Measurements from ENCODE around the gene NFATC2. TPM values are rescaled to one million over a fixed set of nuclear protein-coding genes. Genes with fewer than 3 reads are reported as not detected.

NFATC2 gene
- total RNA-seq, 2 donors from 2014 or later, result 29.4 to 41.1 TPM

DNA sequence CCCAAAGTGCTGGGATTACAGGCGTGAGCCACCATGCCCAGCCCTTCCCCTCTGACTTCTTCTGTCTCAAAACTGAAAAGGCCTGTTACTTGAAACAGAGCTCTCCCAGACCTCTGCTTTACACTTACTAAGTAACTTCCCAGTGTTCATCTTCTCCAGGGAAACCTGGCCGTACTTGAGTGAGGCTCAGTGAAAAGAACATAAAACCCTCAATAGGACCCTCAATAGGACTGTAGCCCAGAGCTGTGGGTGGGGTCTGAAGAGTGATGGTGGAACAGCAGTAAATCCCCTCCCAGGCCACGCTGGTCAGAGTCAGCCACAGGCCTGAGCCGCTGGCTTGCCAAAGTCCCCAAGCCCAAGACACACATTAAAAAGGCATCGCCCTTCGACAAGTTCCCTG is 145.4 kb downstream of the NFATC2 start:
- H3K36me3 Mint-ChIP-seq (ENCODE audit: low read depth), result peaks cover 80% of the 10 kb centered on the region
- H3K27ac Mint-ChIP-seq, result no peak overlapping the region
- H3K4me1 Mint-ChIP-seq, result peaks cover 46% of the 10 kb centered on the region
- H3K4me3 Mint-ChIP-seq, result no peak overlapping the region
- H3K27me3 Mint-ChIP-seq, result no peaks in the 10 kb centered on the region
- H3K9me3 Mint-ChIP-seq, result no peaks in the 10 kb centered on the region
- ATAC-seq (replicated peaks), result no peak

DNA sequence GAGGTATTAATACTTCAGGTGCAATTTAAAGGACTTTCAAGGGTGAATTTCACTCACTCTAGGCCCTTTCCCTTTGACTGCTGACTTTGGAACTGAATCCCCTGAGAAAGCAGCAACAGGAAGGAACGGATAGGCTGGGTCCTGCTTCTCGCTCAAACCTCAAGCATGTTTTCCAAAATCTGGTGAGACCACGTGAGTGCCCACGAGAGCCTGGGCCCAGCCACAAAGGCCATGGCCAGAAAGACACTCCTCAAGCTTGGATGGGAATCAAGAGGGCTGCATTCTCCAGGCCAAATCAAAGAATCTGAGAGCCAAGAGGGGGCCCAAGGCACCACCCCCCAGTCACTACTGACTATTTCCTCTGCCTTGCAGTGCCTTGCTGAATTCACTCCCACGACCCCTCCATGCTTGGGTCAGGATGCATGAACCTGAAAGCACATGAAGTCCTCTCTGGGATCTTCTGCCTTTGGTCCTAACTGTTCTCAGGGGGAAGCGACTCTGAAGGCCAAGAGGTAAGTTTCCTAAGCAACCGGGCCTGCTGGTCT is 146.1 kb downstream of the NFATC2 start:
- Mint-ChIP-seq H3K36me3 (ENCODE audit: low read depth) (peaks cover 86% of the 10 kb centered on the region), H3K27me3 (no peaks in the 10 kb centered on the region), H3K4me3 (no peak overlapping the region), H3K4me1 (peaks cover 38% of the 10 kb centered on the region), H3K9me3 (no peaks in the 10 kb centered on the region), H3K27ac (no peak overlapping the region)
- no peak for ATAC-seq (replicated peaks)

- Mint-ChIP-seq H3K4me1 (peaks cover 28% of the 10 kb centered on the region), H3K9me3 (no peaks in the 10 kb centered on the region), H3K27ac (peak overlapping the region; percentile 48), H3K27me3 (no peaks in the 10 kb centered on the region), H3K36me3 (ENCODE audit: low read depth) (peaks cover 86% of the 10 kb centered on the region), H3K4me3 (no peak overlapping the region)
- no peak for ATAC-seq (replicated peaks)
Measured at GRCh38 chr20:51394706-51395105, 147.8 kb downstream of the NFATC2 start.

GRCh38 chr20:51393571-51393970 is 148.9 kb downstream of the NFATC2 start:
- peaks cover 86% of the 10 kb centered on the region for H3K36me3 Mint-ChIP-seq (ENCODE audit: low read depth)
- no peak for ATAC-seq (replicated peaks)
- H3K4me1 Mint-ChIP-seq, result peaks cover 24% of the 10 kb centered on the region
- no peaks in the 10 kb centered on the region for H3K9me3 Mint-ChIP-seq
- no peak overlapping the region for H3K27ac Mint-ChIP-seq
- no peak overlapping the region for H3K4me3 Mint-ChIP-seq
- H3K27me3 Mint-ChIP-seq, result no peaks in the 10 kb centered on the region

DNA sequence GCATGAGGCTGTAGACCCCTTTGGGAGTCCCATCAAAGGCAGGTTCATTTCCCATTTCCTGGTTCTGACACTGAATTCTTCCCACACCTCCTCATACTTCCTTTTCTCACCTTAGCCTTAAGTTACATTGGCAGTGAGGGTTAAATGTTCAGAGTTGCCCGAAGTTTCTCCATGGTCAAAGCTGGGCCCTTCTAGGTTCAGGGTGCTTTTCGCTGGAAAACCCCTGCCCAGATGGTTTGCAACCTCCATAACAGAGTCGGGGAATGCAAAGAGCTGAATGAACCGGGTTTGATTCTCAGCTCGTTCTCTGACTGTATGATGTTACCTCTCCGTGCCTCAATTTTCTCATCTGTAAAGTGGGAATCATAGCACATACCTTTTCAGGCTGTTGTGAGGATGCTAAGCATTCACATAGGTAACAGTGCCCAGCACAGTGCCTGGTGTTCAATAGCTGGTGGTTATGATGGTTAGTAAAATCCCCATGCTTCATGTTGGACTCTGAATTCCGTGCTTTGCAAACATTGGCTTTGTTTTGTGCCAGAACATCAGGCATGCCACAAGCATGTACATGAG is 149.8 kb downstream of the NFATC2 start:
- Mint-ChIP-seq H3K27ac (no peak overlapping the region), H3K4me1 (peaks cover 29% of the 10 kb centered on the region), H3K9me3 (no peaks in the 10 kb centered on the region), H3K4me3 (no peak overlapping the region), H3K36me3 (ENCODE audit: low read depth) (peaks cover 86% of the 10 kb centered on the region), H3K27me3 (no peaks in the 10 kb centered on the region)
- ATAC-seq (replicated peaks), result no peak

- ATAC-seq (replicated peaks), result no peak
- Mint-ChIP-seq H3K27ac (no peak overlapping the region), H3K27me3 (no peaks in the 10 kb centered on the region), H3K36me3 (ENCODE audit: low read depth) (peaks cover 86% of the 10 kb centered on the region), H3K4me1 (peaks cover 29% of the 10 kb centered on the region), H3K4me3 (no peak overlapping the region), H3K9me3 (no peaks in the 10 kb centered on the region)
Measured at GRCh38 chr20:51391926-51392325, 150.6 kb downstream of the NFATC2 start.

DNA sequence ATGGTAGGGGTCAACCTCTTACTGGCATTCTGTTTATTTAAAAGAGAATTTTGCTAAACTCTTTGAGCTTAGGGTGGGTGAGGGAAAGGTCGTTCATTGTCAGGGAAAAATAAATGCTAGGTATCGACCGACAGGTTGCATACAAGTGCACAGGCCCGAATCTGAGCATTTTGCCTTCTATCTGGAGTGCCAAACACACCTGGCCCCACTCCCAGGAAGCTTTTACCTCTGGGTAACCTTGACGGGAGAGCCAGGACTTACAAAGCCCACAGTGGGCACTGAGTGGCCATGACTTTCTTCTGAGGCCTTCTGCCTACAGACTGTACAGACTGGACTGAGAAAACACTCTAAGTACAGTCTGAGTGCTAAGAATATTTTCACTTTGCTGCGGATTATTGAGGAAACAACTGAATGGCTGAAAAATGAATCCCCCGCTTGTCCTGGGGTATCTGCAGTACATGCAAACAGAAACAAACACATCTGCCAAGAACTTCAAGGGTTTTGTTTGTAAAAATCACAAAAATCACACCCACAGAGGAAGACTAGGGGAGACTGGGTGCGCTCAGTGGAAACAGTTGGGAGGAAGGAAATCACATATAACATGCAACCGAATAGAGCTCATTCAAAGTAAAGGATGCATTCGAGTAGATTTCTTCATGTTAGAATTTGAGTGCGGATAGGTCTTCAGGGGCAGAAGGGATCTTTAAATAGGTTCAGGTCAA is 152.8 kb downstream of the NFATC2 start:
- Mint-ChIP-seq H3K4me3 (no peak overlapping the region), H3K36me3 (ENCODE audit: low read depth) (peaks cover 92% of the 10 kb centered on the region), H3K4me1 (peaks cover 38% of the 10 kb centered on the region), H3K27ac (no peak overlapping the region), H3K9me3 (no peaks in the 10 kb centered on the region), H3K27me3 (no peaks in the 10 kb centered on the region)
- ATAC-seq (replicated peaks), result no peak

DNA sequence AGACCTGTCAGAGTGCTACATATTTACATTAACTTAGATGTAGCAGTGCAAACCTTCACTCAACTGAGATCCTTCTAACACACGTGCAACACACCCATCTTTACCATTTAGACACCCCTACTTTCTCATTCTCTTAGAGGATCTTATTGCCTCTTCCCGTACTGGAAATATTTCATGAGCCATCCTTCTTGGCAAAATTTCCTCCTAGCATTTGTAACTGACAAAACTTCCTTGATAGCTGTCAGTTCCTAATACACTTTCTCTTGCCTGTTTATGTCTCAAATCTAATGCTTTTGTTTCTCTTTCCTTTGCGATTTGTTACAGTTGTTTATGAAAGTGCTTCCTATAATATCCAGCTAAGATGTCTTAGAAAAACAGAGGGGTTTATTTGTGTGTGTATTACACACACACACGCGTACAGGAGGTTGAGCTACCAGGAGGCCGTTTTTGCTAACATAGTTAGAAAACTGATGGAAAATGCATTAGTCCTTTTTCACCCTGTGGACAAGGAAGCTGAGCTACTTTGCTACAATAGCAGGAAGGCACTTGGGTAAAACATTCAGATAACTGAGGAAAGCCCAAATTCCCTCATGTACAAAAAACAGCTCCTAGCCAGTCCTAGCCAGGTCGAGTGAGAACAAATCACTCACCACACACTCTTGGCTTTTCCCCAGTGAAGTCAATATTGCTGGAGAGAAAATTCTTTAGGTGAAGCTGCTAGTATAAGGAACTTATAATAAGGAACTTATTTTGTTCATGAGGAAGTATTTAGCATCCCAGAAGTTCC is 153.6 kb downstream of the NFATC2 start:
- Mint-ChIP-seq H3K27ac (peak overlapping the region; percentile 18), H3K4me3 (peak overlapping the region; percentile 56), H3K4me1 (peaks cover 36% of the 10 kb centered on the region), H3K36me3 (ENCODE audit: low read depth) (peaks cover 89% of the 10 kb centered on the region), H3K27me3 (no peaks in the 10 kb centered on the region), H3K9me3 (no peaks in the 10 kb centered on the region)
- ATAC-seq (replicated peaks), result no peak

DNA sequence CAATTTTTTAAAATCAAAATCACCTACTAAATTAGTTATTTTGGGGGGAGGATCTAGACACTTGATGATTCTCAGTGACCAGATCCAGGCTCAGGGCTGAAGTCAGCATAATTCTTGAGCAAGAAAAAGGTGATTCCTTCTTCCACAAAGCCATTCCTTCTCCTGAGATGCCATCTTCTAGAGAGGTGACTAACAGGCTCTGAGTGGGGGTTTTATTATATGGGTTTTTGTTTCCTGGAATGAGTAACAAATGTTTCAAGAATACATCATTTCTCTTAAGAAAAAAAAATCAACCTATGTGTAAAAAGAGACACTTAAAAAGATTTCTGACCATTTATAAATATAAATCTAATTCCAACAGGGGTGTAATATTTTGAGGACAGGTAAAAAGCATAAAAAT is 154.3 kb downstream of the NFATC2 start:
- Mint-ChIP-seq H3K9me3 (no peaks in the 10 kb centered on the region), H3K36me3 (ENCODE audit: low read depth) (peaks cover 92% of the 10 kb centered on the region), H3K27ac (peak overlapping the region; percentile 18), H3K4me3 (peak overlapping the region; percentile 56), H3K4me1 (peaks cover 42% of the 10 kb centered on the region), H3K27me3 (no peaks in the 10 kb centered on the region)
- peak; percentile 55 for ATAC-seq (replicated peaks)

DNA sequence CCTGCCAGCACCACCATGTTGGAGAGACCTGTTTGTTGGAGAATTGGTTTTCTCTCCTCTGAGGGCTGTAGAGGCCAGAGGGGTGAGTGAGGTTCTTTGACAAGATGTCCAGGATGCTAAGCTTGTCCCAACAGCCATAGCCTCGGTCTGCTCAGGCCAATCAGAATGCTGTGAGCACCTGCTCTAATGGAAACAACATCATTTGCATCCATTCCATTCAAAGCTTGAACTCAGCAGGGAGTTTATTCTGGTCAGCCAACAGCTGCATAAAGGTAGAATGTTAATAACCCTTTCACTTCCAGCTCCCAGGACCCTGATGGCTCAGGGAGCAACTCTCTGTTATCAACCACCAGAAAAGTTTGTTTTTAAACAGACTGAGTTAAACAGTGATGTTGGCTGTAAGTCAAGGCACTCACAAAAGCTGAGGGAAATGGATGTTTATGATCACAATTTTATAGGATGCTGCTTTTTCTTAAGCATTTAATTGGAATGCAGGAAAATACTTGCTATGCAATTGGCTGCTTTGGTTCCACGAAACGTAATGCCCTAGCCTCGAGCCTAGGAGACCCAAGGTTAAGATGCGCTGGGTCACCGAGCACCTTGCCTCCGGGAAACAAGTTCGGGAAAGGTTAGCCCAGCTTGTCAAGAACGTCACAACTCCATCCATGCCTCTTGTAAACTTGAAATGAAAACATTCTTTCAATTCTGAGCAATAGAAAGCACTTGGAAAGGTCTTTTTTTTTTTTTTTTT is 155.2 kb downstream of the NFATC2 start:
- H3K27ac Mint-ChIP-seq, result peak overlapping the region; percentile 42
- no peak for ATAC-seq (replicated peaks)
- peaks cover 42% of the 10 kb centered on the region for H3K4me1 Mint-ChIP-seq
- H3K9me3 Mint-ChIP-seq, result no peaks in the 10 kb centered on the region
- H3K27me3 Mint-ChIP-seq, result no peaks in the 10 kb centered on the region
- peaks cover 83% of the 10 kb centered on the region for H3K36me3 Mint-ChIP-seq (ENCODE audit: low read depth)
- H3K4me3 Mint-ChIP-seq, result peak overlapping the region; percentile 56

GRCh38 chr20:51386586-51386985 is 155.9 kb downstream of the NFATC2 start:
- peak overlapping the region; percentile 38 for H3K4me3 Mint-ChIP-seq
- H3K36me3 Mint-ChIP-seq (ENCODE audit: low read depth), result peaks cover 75% of the 10 kb centered on the region
- peak overlapping the region; percentile 42 for H3K27ac Mint-ChIP-seq
- H3K27me3 Mint-ChIP-seq, result no peaks in the 10 kb centered on the region
- H3K9me3 Mint-ChIP-seq, result no peaks in the 10 kb centered on the region
- ATAC-seq (replicated peaks), result peak; percentile 94
- H3K4me1 Mint-ChIP-seq, result peaks cover 42% of the 10 kb centered on the region

DNA sequence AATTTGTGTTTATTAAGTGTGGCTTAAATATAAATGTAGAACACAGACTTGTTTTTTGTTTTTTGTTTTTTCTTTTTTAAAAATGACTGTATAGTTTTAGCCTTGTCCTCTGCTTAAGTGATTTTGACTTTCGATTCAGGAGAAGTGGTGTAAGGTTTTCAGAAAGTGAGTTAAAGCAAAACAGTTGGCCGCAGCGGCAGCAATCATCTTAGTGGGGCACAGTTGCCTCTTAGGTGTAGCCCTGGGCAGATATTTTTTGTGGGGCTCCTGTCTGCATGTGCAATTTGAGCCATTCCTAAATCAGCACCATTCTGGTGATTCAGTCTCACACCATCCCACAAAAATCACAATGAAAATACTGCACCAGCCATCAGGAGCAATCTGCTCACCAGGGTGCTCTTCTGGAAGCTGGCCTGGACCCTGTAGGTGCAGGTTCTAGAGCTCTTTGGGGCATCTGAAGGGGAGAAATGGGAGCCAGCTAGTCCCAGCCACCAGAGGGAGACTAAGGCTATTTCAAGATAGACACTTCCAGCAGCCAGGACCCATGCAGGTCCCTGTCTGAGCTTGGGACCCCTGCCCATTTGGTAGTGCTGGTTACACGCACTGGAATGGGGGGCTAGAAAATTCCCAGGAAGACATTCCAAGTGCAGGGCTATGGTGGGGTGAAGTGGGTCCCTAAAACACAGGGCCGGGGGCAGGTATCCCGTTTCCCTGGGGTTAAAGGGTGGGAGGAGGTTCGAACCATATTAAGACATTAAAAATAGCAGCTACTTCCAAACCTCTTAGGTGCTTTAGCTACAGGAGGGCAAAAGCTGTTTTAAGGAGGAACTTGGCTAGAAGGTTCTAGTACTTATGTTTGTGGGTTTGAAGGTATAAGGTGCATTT is 156.6 kb downstream of the NFATC2 start:
- H3K4me1 Mint-ChIP-seq, result peaks cover 45% of the 10 kb centered on the region
- H3K36me3 Mint-ChIP-seq (ENCODE audit: low read depth), result peaks cover 71% of the 10 kb centered on the region
- H3K27me3 Mint-ChIP-seq, result no peaks in the 10 kb centered on the region
- ATAC-seq (replicated peaks), result no peak
- peak overlapping the region; percentile 42 for H3K27ac Mint-ChIP-seq
- peak overlapping the region; percentile 38 for H3K4me3 Mint-ChIP-seq
- H3K9me3 Mint-ChIP-seq, result no peaks in the 10 kb centered on the region

DNA sequence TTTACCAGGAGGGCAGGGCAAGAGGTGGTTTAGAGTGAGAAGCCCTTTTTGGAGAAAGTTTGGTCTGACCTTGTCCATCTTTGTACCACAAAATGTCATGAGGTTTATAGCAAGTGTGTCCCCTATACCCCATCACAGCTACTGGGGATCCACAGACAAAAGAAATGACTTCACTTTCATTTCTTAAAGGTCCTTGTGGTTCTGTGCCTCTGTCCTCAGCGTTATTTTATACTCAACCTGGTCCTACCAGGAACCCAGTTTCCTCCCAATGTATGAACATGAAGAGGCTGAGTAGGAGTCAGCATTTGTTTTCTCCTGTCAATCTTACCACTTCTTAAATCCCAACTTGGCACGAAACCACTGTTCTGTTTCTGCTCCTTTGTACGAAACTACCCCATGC is 157.6 kb downstream of the NFATC2 start:
- H3K9me3 Mint-ChIP-seq, result no peaks in the 10 kb centered on the region
- ATAC-seq (replicated peaks), result peak; percentile 68

More for the DNA sequence above, 157.6 kb downstream of the NFATC2 start:
- H3K27me3 Mint-ChIP-seq, result no peaks in the 10 kb centered on the region
- H3K36me3 Mint-ChIP-seq (ENCODE audit: low read depth), result peaks cover 70% of the 10 kb centered on the region
- peaks cover 47% of the 10 kb centered on the region for H3K4me1 Mint-ChIP-seq
- H3K4me3 Mint-ChIP-seq, result peak overlapping the region; percentile 38
- peak overlapping the region; percentile 8 for H3K27ac Mint-ChIP-seq

All from activated T-helper 17 cell treated with anti-CD3 and anti-CD28 coated beads, Interleukin-2, amount 50 U/mL, for 72 hours (primary cell).